Vagina (tissue), 2 donors: ENCODE data around the gene PLPPR4.

ENCODE experiments used
- CTCF ChIP-seq, 3 experiments: fragments of 450-650 bp in 2 of 3; fragments of 200-600 bp in 1 of 3; sonication (generic) in 1 of 3; IDR thresholded peaks; one replicate each; pipeline ENCODE4 v1.5.1; 2017 to 2019; ENCODE audit warnings: antibody characterized with exemption in 3 of 3, mild to moderate bottlenecking in 2 of 3, moderate library complexity in 2 of 3
- POLR2A ChIP-seq, 2 donors: fragments of 450-650 bp; IDR thresholded peaks; one replicate each; pipeline ENCODE4 v1.6.1; 2017; ENCODE audit warnings: antibody characterized with exemption in 2 of 2, mild to moderate bottlenecking in 2 of 2, moderate library complexity in 2 of 2

GRCh38 chr1:99279525-99279924 lies 15.2 kb downstream of the PLPPR4 start:
- TF ChIP-seq CTCF (IDR thresholded peaks at IDR 0.05) (no peak), POLR2A (IDR thresholded peaks at IDR 0.05) (no peak)
